Osteocyte (in vitro differentiated cells): Measurements from ENCODE around the gene GRK2. TPM values are rescaled to one million over a fixed set of nuclear protein-coding genes. Genes with fewer than 3 reads are reported as not detected.
A peak's percentile ranks its signal among the peaks of the same experiment; 100 is the strongest.

Experiments
- DNase-seq: peaks from one replicate; pipeline ENCODE4 v3.0.0; 2021; ENCODE audit warnings: mixed read lengths; ENCODE audit not compliant: unreplicated experiment; ENCODE audit errors: extremely low spot score
- H3K27ac Mint-ChIP-seq: one replicate; pipeline ENCODE4 v1.8.0; 2021; ENCODE audit warnings: mild to moderate bottlenecking, mixed read lengths; ENCODE audit not compliant: unreplicated experiment
- H3K27me3 Mint-ChIP-seq: one replicate; pipeline ENCODE4 v1.8.0; 2021; ENCODE audit warnings: mixed read lengths; ENCODE audit not compliant: unreplicated experiment
- H3K36me3 Mint-ChIP-seq: one replicate; pipeline ENCODE4 v1.8.0; 2021; ENCODE audit warnings: mixed read lengths; ENCODE audit not compliant: unreplicated experiment
- H3K4me1 Mint-ChIP-seq: one replicate; pipeline ENCODE4 v1.8.0; 2021; ENCODE audit warnings: mixed read lengths; ENCODE audit not compliant: unreplicated experiment
- H3K4me3 Mint-ChIP-seq: one replicate; pipeline ENCODE4 v1.8.0; 2021; ENCODE audit warnings: mild to moderate bottlenecking, moderate library complexity, mixed read lengths; ENCODE audit not compliant: unreplicated experiment
- H3K9me3 Mint-ChIP-seq: one replicate; pipeline ENCODE4 v1.8.0; 2021; ENCODE audit warnings: mixed read lengths; ENCODE audit not compliant: unreplicated experiment
- CTCF ChIP-seq: fragments of 200-600 bp; sonication (generic); IDR thresholded peaks from 2 replicates; pipeline ENCODE4 v1.5.0; 2021; ENCODE audit warnings: antibody characterized with exemption, mild to moderate bottlenecking, moderate library complexity
- total RNA-seq: library from RNA; stranded (reverse); gene quantifications from 2 replicates; pipeline ENCODE4 v1.2.1, GENCODE V29; 2021

The GRK2 gene
- total RNA-seq, 1 donor from 2014 or later, result 45.0 TPM

- Mint-ChIP-seq H3K9me3 (no peaks in the 10 kb centered on the region), H3K4me1 (peaks cover 45% of the 10 kb centered on the region), H3K27me3 (no peaks in the 10 kb centered on the region), H3K27ac (peak overlapping the region; percentile 48), H3K36me3 (no peaks in the 10 kb centered on the region), H3K4me3 (peak overlapping the region; percentile 60)
- DNase-seq, result no peak
- no peak for TF ChIP-seq CTCF
These were observed 1.2 kb upstream of the GRK2 start for GRCh38 chr11:67264877-67265632.

GRCh38 chr11:67265633-67266448, 432 bp upstream of the GRK2 start:
- H3K27ac Mint-ChIP-seq, result peak overlapping the region; percentile 78
- peak; percentile 77 for TF ChIP-seq CTCF

DNA sequence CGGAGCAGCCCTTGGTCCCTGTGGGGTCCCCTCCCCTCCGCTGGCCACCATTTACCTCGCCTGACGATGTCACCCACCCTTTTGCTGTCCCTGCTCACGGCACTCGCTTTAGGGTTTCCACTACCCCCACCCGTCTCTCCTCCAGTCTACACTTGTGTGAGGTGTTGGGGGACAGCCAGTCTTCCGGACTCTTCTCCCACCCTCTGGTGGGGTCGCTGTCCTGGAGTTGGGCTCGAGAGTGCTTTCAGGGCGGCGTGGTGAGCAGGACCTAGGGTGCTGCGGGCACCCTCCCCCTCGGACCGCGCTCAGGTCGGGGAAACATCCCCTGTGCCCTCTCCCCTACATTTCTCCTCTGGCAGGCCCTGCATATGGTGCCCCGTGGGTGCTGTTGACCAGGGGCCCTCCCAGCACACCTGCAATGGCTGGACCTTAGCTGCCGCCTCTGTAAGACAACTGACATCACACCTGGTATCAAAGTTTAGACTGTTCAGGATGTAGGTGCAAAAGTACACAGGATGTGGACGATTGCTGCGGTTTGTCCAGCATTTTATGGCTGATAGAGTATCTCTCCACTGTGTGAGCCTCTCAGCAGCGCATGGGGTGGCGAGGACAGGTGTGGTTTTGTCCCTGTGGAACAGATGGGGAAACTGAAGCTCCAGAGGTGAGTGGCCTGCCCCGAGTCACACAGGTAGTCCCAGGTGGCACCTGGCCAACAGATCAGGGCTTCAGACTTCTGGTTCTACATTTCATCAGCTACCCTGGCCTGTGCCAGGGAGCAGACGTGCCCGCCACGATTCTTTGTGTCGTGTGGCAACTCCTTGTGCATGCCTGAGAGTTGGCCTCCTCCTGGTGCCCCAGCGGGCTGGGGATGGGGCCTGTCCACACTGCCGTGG, 1.2 kb downstream of the GRK2 start:
- H3K4me1 Mint-ChIP-seq, result peaks cover 59% of the 10 kb centered on the region

More at GRCh38 chr11:67265633-67266448, 432 bp upstream of the GRK2 start:
- Mint-ChIP-seq H3K27me3 (no peaks in the 10 kb centered on the region), H3K4me3 (peak overlapping the region; percentile 72), H3K9me3 (no peaks in the 10 kb centered on the region), H3K36me3 (no peaks in the 10 kb centered on the region), H3K4me1 (peaks cover 52% of the 10 kb centered on the region)
- peak; percentile 92 for DNase-seq

GRCh38 chr11:67268081-67268961, 2.0 kb downstream of the GRK2 start:
- Mint-ChIP-seq H3K9me3 (no peaks in the 10 kb centered on the region), H3K4me1 (peaks cover 53% of the 10 kb centered on the region), H3K4me3 (peak overlapping the region; percentile 90), H3K27me3 (no peaks in the 10 kb centered on the region), H3K27ac (no peak overlapping the region), H3K36me3 (no peaks in the 10 kb centered on the region)
- DNase-seq, result no peak
- TF ChIP-seq CTCF, result no peak

More for the DNA sequence above, 1.2 kb downstream of the GRK2 start:
- peak overlapping the region; percentile 77 for H3K27ac Mint-ChIP-seq
- no peaks in the 10 kb centered on the region for H3K36me3 Mint-ChIP-seq
- peak overlapping the region; percentile 90 for H3K4me3 Mint-ChIP-seq
- DNase-seq, result no peak
- no peaks in the 10 kb centered on the region for H3K9me3 Mint-ChIP-seq
- no peak for TF ChIP-seq CTCF
- H3K27me3 Mint-ChIP-seq, result no peaks in the 10 kb centered on the region
